HG03442 (cell line): ENCODE results near the gene FAM3D.

Source experiments
- ATAC-seq: cut with Tn5 transposase; IDR thresholded peaks from one replicate; pipeline ENCODE4 v1.9.1; 2021; ENCODE audit warnings: mild to moderate bottlenecking, moderate library complexity; ENCODE audit not compliant: unreplicated experiment

FAM3D gene

GRCh38 chr3:58657036-58657520, 9.5 kb downstream of the FAM3D start:
- no peak for ATAC-seq

GRCh38 chr3:58656631-58657030, 9.9 kb downstream of the FAM3D start:
- no peak for ATAC-seq

GRCh38 chr3:58654466-58654865, 12.1 kb downstream of the FAM3D start:
- ATAC-seq: no peak

DNA sequence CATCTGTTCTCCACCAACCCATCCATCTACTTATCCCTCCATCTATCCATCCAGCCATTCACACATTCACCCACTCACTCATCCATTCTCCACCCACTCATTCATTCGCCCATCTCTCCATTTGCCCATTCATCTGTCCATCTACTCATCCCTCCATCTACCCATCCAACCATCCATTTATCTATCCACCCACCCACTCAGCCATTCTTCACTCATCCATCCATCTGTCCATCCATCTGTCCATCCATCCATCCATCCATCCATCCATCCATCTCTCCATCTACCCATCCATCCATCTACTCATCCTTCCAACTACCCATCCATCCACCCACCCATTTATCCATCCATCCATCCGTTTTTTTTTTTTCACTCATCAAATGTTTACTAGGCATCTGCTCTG, 13.9 kb downstream of the FAM3D start:
- no peak for ATAC-seq

DNA sequence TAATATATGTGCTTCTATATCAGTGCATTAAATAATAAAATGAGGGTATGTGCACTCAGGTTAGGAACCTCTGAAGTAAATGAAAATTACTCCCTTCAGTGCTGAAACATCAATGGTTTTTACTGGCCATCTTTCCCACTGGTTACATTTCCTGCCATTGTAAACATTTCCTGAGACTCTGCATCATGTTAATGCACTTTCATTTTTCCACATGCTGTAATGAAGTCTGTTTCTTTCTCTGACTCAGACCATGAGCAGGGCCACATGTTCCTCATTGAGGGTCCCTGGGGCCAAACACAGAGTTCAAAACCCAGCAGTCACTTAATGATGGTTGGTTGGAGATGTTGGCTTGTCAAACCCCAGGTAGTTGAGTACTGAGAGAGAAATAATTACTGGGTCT, 15.3 kb downstream of the FAM3D start:
- ATAC-seq: no peak

DNA sequence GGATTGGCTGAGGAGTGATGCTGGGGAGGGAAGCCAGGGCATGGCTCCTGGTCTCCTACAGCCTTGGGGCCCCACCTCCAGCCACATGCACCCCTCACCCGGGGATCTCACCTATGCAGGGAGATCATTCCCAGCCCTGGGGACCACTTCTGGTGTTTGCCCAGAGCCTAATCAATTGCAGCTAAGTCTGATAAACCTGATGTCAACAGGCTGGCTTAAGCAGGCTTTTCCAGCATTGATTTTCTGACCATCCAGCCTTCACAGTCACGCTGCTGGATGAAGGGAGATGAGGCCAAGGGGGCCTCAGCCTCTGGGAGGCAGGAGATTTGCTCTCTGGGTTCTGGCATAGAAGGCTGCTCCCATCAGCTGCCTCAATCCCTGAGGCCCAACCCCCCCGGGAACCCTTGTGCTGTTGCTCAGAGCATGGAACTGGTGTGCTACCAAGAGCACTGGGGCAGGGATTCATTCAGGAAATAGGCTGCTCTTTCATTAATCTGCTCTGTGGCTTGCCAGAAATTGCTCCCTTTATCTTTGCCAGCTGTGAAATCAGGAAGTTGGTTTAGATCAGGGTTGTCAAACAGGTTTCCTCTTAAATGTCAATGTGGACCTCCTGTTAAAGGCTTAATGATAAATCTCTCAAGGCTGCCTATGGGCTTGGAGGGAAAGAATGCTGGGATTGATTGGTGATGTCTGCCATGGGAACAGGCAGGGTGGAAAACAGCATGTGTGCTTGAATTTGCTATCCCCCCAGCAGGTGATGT, 19.0 kb downstream of the FAM3D start:
- no peak for ATAC-seq

- ATAC-seq: no peak
These were observed 20.1 kb downstream of the FAM3D start for GRCh38 chr3:58646503-58646902.

GRCh38 chr3:58645726-58646125, 20.8 kb downstream of the FAM3D start:
- no peak for ATAC-seq

GRCh38 chr3:58642846-58643245, 23.7 kb downstream of the FAM3D start:
- no peak for ATAC-seq

DNA sequence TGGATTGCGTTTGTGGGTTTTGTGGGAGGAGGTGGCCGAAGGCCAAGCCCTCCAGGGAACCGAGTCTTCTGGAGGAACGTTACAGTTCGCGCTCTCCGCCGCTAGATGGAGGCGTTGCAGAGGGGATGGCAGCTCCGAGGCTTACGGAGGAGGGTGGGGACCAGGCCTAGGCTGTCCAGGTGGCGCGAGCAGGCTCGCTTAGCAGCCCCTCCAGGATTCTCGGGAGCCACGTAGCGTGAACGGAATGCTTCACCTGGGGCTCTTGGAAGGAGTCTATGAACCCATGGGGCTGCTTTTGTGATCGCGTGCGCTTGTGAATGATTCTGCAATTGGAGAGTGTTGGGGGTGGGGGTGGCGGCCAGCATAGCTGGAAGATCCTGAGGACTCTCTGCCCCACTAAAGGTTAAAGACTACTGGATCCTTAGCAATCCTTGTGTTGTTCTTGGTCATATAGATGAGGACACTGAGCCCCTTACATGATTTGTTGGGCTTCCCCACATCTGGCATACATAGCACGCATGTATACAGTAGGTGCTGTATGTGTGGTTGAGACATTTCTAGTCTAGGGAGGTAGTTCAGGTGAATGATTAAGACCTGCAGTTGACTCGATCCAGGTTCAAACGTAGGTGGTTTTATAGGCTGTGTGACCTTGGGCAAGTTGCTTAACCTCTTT, 25.7 kb downstream of the FAM3D start:
- peak; percentile 89 for ATAC-seq

- ATAC-seq: no peak
These were observed 26.7 kb downstream of the FAM3D start for GRCh38 chr3:58639842-58640241.

DNA sequence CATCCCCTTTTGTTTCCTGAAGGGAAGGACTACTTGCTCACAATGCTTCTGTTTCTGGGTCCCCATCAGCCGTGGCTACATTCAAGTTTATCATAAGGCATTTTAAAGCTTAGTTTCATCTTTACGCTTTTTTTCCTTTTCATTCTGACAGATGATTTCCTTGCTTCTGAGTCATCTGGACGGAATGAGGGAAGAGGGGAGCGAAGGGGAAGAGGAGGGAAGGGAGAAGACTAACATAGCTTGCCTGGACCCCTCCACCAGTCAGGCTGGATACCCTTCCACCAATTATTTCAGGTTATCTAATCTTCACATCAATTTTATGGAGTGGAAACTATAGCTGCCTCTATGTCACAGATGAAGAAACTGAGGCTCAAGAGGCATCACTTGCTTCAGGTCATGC, 27.6 kb downstream of the FAM3D start:
- no peak for ATAC-seq

GRCh38 chr3:58638591-58638990, 28.0 kb downstream of the FAM3D start:
- ATAC-seq: no peak

DNA sequence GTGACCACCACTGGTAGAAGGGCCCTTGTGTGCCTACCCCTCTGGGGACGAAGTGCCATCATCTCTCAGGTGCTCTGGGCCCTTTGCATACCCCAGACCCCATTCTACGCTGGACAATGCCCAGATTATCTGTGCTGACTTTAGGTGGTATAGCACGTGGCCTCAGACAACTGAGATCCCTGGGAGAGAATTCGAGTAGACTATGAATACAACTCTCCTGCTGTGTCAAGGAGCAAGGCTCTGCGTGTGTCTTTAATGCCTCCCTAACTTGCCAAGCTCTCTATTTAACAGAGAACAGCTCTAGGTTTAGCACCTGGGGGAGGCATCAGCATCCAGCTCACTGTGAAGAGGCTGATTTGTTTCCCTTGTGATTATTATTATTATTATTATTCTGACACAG, 29.1 kb downstream of the FAM3D start:
- no peak for ATAC-seq

DNA sequence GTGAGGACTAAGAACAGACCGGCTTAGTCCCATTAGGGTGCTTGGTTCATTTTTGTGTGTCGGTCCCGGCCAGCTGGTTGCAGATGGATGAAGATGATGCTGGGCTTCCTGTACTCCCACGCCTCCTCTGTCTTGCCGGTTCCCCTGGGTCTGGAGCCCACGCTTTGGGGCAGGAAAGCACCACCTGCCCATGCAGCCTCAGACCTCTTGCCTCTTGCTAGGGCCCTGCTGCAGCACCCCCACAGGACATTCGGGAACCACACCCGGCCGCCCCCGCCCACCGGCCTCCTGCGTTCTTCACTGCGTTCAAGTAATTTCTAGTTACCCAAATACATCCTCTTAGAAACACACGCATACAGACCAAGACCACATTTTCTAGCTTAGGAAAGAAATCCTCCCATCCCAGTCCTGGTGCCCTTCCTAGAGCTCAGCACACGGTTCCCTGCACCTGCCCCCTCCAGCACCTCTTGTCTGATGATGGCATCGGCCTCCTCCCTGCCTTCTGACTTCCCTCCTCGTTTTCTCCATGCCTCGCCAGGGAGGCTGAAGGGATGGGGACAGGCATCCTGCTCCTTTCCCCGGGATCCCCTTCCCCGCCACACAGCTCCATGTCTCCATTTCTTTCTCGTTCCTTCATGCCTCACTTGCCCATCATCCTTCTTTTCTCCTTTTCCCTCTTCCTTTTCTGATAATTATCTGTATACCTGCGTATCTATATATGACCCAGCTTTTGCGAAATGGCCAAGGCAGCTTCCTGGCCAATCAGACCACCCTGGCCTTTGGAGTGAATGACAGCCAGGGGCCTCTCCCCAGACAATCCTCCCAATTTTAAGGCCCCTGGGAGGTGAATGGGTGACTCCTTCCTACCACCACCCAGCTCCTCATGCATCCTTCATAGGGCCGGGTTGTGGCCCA, 30.9 kb downstream of the FAM3D start:
- peak; percentile 65 for ATAC-seq

GRCh38 chr3:58633157-58633865, 33.3 kb downstream of the FAM3D start:
- ATAC-seq: no peak

GRCh38 chr3:58631742-58632141, 34.8 kb downstream of the FAM3D start:
- no peak for ATAC-seq

DNA sequence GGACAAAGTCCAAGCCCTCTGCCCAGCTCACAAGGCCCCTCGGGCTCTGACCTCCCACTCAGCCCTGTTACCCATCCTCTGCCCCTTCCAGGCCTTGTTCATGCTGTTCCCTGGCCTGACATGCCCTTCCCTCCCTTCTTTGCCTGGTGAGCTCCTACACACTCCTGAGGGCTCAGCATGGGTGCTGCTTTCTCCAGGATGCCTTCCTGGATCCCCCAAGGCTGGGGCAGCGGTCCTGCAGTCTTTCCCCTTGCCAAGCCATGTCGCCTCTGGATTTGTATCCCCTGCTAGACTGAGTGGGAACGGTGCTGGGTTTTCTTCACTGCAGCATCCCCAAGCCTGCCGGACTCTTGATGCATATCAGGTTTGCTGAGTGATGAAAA, 35.9 kb downstream of the FAM3D start:
- ATAC-seq: no peak

DNA sequence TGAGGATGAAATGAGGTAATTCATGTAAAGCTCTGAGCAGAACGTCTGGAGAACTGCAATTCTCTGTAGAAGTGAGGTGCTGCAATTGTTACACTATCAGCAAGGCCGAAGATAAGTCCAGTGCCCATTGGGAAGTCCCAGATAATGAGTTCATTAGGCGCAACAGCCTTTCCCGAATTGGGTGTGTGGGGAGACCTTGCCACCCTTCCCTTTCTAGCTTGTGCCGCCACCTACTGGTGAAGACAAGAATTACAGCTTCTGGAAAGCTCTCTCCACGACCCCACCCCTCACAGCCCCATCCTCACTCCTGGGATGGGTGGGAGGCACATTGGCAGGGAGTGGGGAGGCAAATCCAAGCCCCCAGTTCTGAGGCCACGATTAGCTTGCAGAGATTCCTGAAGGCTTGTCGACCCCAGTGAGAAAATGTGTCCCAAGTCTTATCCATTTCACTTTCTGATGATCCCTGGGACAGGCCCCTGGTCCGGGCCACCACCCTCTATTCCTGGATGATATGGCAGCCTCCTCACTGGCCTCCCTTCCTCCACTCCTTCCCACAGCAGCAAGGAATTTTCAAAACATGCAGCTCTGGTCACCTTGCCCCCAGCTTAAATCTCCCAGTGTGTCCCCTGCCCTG, 36.4 kb downstream of the FAM3D start:
- ATAC-seq: no peak

DNA sequence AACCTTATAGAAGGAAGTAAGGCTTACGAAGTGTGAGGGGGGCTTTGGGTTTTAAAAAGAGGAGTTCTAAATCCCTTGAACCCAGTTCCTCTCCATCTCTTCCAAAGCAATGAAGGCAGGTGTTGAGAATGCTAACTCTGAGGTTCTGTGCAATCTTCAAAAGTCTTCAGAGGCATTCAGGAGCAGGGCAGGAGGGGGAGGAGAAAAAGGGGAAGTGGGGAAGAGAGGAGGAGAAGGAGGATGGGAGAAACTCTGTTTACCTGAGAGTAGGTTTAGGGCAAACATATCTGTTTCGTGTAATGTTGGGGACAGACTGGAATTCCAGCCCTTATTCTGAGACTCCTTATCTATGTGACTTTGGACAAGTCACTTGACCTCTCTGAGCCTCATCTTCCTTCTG, 36.9 kb downstream of the FAM3D start:
- no peak for ATAC-seq
